GM21786 (cell line): ENCODE data around the gene FHIT.
"Not testable (repeated sequence)": the region's sequence is repeated elsewhere in the genome, so short reads cannot be mapped to it uniquely, and the experiment has no call there.

Experiments
- ATAC-seq: cut with Tn5 transposase; IDR thresholded peaks from one replicate; pipeline ENCODE4 v1.9.1; 2021; ENCODE audit not compliant: unreplicated experiment

Gene FHIT

GRCh38 chr3:61065451-61066011 lies 185.7 kb downstream of the FHIT start:
- no peak for ATAC-seq

GRCh38 chr3:61061092-61061723 lies 190.0 kb downstream of the FHIT start:
- no peak for ATAC-seq

- no peak for ATAC-seq
These were observed 190.8 kb downstream of the FHIT start for GRCh38 chr3:61060411-61060861.

GRCh38 chr3:61058836-61059235 lies 192.4 kb downstream of the FHIT start:
- no peak for ATAC-seq

GRCh38 chr3:61057464-61057863 lies 193.8 kb downstream of the FHIT start:
- ATAC-seq: no peak

- ATAC-seq: no peak
These were observed 195.8 kb downstream of the FHIT start for GRCh38 chr3:61055447-61055846.

- ATAC-seq: no peak
These were observed 197.3 kb downstream of the FHIT start for GRCh38 chr3:61053781-61054496.

- ATAC-seq: no peak
These were observed 198.4 kb downstream of the FHIT start for GRCh38 chr3:61052851-61053250.

GRCh38 chr3:61051666-61052065 lies 199.6 kb downstream of the FHIT start:
- no peak for ATAC-seq

GRCh38 chr3:61045169-61045568 lies 206.1 kb downstream of the FHIT start:
- ATAC-seq: not testable (repeated sequence)

GRCh38 chr3:61043156-61043555 lies 208.1 kb downstream of the FHIT start:
- no peak for ATAC-seq

- no peak for ATAC-seq
These were observed 210.6 kb downstream of the FHIT start for GRCh38 chr3:61040618-61041017.

GRCh38 chr3:61035573-61035972 lies 215.7 kb downstream of the FHIT start:
- no peak for ATAC-seq

- no peak for ATAC-seq
These were observed 218.3 kb downstream of the FHIT start for GRCh38 chr3:61032991-61033390.

- no peak for ATAC-seq
These were observed 219.7 kb downstream of the FHIT start for GRCh38 chr3:61031503-61031902.

- no peak for ATAC-seq
These were observed 220.7 kb downstream of the FHIT start for GRCh38 chr3:61030469-61031035.

GRCh38 chr3:61029194-61029593 lies 222.1 kb downstream of the FHIT start:
- no peak for ATAC-seq

GRCh38 chr3:61018807-61019206 lies 232.4 kb downstream of the FHIT start:
- no peak for ATAC-seq

GRCh38 chr3:61017028-61017427 lies 234.2 kb downstream of the FHIT start:
- not testable (repeated sequence) for ATAC-seq

GRCh38 chr3:61015859-61016258 lies 235.4 kb downstream of the FHIT start:
- no peak for ATAC-seq

- no peak for ATAC-seq
These were observed 235.8 kb downstream of the FHIT start for GRCh38 chr3:61015408-61015807.

GRCh38 chr3:61008998-61009380 lies 242.3 kb downstream of the FHIT start:
- no peak for ATAC-seq
